Keratinocyte (primary cell): ENCODE measurements around the gene HLA-E. TPM values are rescaled to one million over a fixed set of nuclear protein-coding genes. Genes with fewer than 3 reads are reported as not detected.
"Not testable (repeated sequence)": the region's sequence is repeated elsewhere in the genome, so short reads cannot be mapped to it uniquely, and the experiment has no call there.

Experiments
- DNase-seq: peaks from one replicate; pipeline ENCODE4 v3.0.0-alpha.2; 2011; ENCODE audit warnings: low read depth, missing footprints, low spot score
- FAIRE-seq: peaks from 2 replicates; lab custom pipeline; 2011; peaks lifted over from hg19 to GRCh38; lab: Jason Lieb, UNC
- H2AFZ ChIP-seq: 2 replicates; pipeline ENCODE4 v1.6.0; 2012; ENCODE audit warnings: low read length, control low read depth, inconsistent platforms; ENCODE audit not compliant: control insufficient read depth
- H3K27ac ChIP-seq: 2 replicates; pipeline ENCODE4 v1.5.1; 2011; ENCODE audit warnings: low read length; ENCODE audit not compliant: control insufficient read depth, insufficient read depth
- H3K27me3 ChIP-seq: 3 replicates; pipeline ENCODE4 v1.6.0; 2011; ENCODE audit warnings: low read length; ENCODE audit not compliant: control insufficient read depth, insufficient read depth; ENCODE audit errors: extremely low read depth
- H3K36me3 ChIP-seq, 2 experiments: 2 replicates in 1 of 2; 3 replicates in 1 of 2; pipeline ENCODE4 v1.5.1; 2011; ENCODE audit warnings: low read length in 2 of 2, mild to moderate bottlenecking in 1 of 2; ENCODE audit not compliant: control insufficient read depth in 2 of 2, insufficient read depth in 2 of 2; ENCODE audit errors: extremely low read depth in 1 of 2
- H3K4me1 ChIP-seq: 3 replicates; pipeline ENCODE4 v1.5.1; 2011; ENCODE audit warnings: low read length; ENCODE audit not compliant: control insufficient read depth, insufficient read depth; ENCODE audit errors: extremely low read depth
- H3K4me2 ChIP-seq: 3 replicates; pipeline ENCODE4 v1.6.0; 2011; ENCODE audit warnings: low read depth, low read length; ENCODE audit not compliant: control insufficient read depth, insufficient read depth; ENCODE audit errors: extremely low read depth
- H3K4me3 ChIP-seq, 3 experiments: fragments of 200-600 bp in 1 of 3; sonication (generic) in 1 of 3; 2 replicates in 2 of 3; 3 replicates in 1 of 3; pipeline ENCODE4 v1.5.1; 2011 to 2016; ENCODE audit warnings: low read length in 3 of 3, mild to moderate bottlenecking in 3 of 3, control low read depth in 2 of 3, inconsistent platforms in 1 of 3, low read depth in 1 of 3, mixed read lengths in 1 of 3, mixed run types in 1 of 3, moderate library complexity in 1 of 3; ENCODE audit not compliant: control insufficient read depth in 2 of 3, insufficient read depth in 2 of 3; ENCODE audit errors: extremely low read depth in 1 of 3
- H3K79me2 ChIP-seq: 2 replicates; pipeline ENCODE4 v1.6.0; 2012; ENCODE audit warnings: low read length; ENCODE audit not compliant: control insufficient read depth, insufficient read depth
- H3K9ac ChIP-seq: 3 replicates; pipeline ENCODE4 v1.6.0; 2011; ENCODE audit warnings: low read length; ENCODE audit not compliant: control insufficient read depth, insufficient read depth; ENCODE audit errors: extremely low read depth
- H3K9me1 ChIP-seq: 3 replicates; pipeline ENCODE4 v1.6.0; 2011; ENCODE audit warnings: low read length; ENCODE audit not compliant: control insufficient read depth, insufficient read depth; ENCODE audit errors: extremely low read depth
- H3K9me3 ChIP-seq: 2 replicates; pipeline ENCODE4 v1.5.1; 2012; ENCODE audit warnings: low read depth, low read length; ENCODE audit not compliant: control insufficient read depth
- H4K20me1 ChIP-seq: 3 replicates; pipeline ENCODE4 v1.6.0; 2011; ENCODE audit warnings: low read length; ENCODE audit not compliant: control insufficient read depth, insufficient read depth; ENCODE audit errors: extremely low read depth
- EZH2 ChIP-seq: IDR thresholded peaks from one replicate; pipeline ENCODE4 v1.6.1; 2012; ENCODE audit warnings: inconsistent platforms, mild to moderate bottlenecking, low read length, moderate library complexity
- dilution Hi-C: fragments of 300-500 bp; cut with MboI; formaldehyde crosslinking; loops from one replicate; pipeline ENCODE4 v1.7.0; 2020; ENCODE audit warnings: low sequenced_read_pairs; ENCODE audit not compliant: extremely low pct_ligation_motif_present
- polyA plus RNA-seq, 5 experiments: library from polyadenylated mRNA; depleted of rRNA in 3 of 5; stranded (reverse) in 3 of 5; stranded (forward) in 1 of 5; unstranded in 1 of 5; fragments of >200 nt; gene quantifications; 1 replicate in 1 of 5; 2 replicates in 3 of 5; 3 replicates in 1 of 5; pipeline versions ENCODE4 v1.2.1 to v1.2.3, GENCODE V29; 2011 to 2012; ENCODE audit warnings: missing spikeins in 2 of 5, low read depth in 1 of 5, low replicate concordance in 1 of 5
- TF ChIP-seq, protein P1 (sequence below), 3 experiments: IDR thresholded peaks in 1 of 3; conservative IDR thresholded peaks in 1 of 3; optimal IDR thresholded peaks in 1 of 3; 2 replicates in 2 of 3; 3 replicates in 1 of 3; pipeline versions ENCODE3 to v1.5.1; 2011; ENCODE audit warnings: low read length in 3 of 3, mild to moderate bottlenecking in 3 of 3, moderate library complexity in 2 of 3, control low read depth in 1 of 3, inconsistent platforms in 1 of 3; ENCODE audit not compliant: insufficient read depth in 2 of 3; ENCODE audit errors: extremely low read depth in 1 of 3

HLA-E gene
- polyA plus RNA-seq, 1 donor (not counting 4 experiments of a cell fraction or from before 2014, with no cell fraction given), result 108 TPM

DNA sequence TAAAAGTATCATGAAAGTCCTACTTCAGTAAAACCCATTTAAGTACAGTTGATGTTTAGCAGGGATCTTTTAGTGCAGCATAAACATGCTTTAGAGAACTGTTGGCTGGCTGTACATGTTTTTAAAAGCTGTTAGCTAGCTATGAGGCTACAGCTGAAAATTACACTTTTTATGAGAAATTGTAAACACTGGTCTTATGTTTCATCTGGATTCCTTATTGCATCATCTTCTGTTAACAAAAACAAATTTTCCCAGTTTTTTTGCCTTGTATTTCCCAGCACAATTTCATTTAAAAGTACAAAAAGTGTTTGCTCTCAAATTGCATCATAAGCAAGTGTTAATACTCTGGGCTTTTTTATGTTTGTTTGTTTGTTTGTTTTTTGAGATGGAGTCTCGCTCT is 18.3 kb upstream of the HLA-E start:
- no peaks in the 10 kb centered on the region for H3K36me3 ChIP-seq
- H3K27me3 ChIP-seq, result peaks cover 36% of the 10 kb centered on the region
- FAIRE-seq (no peak), DNase-seq (no peak)
- dilution Hi-C loops, result no loop called here
- no peaks in the 10 kb centered on the region for H3K9me1 ChIP-seq
- H3K9ac ChIP-seq, result no peak overlapping the region
- no peak overlapping the region for H3K27ac ChIP-seq
- no peaks in the 10 kb centered on the region for H3K9me3 ChIP-seq
- TF ChIP-seq, protein P1, sequence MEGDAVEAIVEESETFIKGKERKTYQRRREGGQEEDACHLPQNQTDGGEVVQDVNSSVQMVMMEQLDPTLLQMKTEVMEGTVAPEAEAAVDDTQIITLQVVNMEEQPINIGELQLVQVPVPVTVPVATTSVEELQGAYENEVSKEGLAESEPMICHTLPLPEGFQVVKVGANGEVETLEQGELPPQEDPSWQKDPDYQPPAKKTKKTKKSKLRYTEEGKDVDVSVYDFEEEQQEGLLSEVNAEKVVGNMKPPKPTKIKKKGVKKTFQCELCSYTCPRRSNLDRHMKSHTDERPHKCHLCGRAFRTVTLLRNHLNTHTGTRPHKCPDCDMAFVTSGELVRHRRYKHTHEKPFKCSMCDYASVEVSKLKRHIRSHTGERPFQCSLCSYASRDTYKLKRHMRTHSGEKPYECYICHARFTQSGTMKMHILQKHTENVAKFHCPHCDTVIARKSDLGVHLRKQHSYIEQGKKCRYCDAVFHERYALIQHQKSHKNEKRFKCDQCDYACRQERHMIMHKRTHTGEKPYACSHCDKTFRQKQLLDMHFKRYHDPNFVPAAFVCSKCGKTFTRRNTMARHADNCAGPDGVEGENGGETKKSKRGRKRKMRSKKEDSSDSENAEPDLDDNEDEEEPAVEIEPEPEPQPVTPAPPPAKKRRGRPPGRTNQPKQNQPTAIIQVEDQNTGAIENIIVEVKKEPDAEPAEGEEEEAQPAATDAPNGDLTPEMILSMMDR (optimal IDR thresholded peaks at IDR 0.05 in 1 of 3, IDR thresholded peaks at IDR 0.05 in 1 of 3, conservative IDR thresholded peaks at IDR 0.05 in 1 of 3; ENCODE audit: extremely low read depth in 1 of 3, insufficient read depth in 2 of 3, low read length in 3 of 3), result no peak
- TF ChIP-seq EZH2, result no peak
- H3K4me2 ChIP-seq, result no peak overlapping the region
- no peak overlapping the region for H2AFZ ChIP-seq
- H4K20me1 ChIP-seq, result no peaks in the 10 kb centered on the region
- no peak overlapping the region for H3K4me3 ChIP-seq
- H3K4me1 ChIP-seq, result no peaks in the 10 kb centered on the region
- H3K79me2 ChIP-seq, result no peaks in the 10 kb centered on the region

DNA sequence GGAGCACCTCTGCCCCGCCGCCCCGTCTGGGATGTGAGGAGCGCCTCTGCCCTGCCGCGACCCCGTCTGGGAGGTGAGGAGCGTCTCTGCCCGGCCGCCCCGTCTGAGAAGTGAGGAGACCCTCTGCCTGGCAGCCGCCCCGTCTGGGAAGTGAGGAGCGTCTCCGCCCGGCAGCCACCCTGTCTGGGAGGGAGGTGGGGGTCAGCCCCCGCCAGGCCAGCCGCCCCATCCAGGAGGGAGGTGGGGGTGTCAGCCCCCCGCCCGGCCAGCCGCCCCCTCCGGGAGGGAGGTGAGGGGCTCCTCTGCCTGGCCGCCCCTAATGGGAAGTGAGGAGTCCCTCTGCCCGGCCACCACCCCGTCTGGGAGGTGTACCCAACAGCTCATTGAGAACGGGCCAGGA is 14.2 kb upstream of the HLA-E start:
- H3K4me3 ChIP-seq, H3K36me3 ChIP-seq, dilution Hi-C loops, H3K9me1 ChIP-seq, H3K4me2 ChIP-seq, H2AFZ ChIP-seq, FAIRE-seq, H3K9ac ChIP-seq, DNase-seq, H3K9me3 ChIP-seq, H4K20me1 ChIP-seq, H3K27me3 ChIP-seq, H3K4me1 ChIP-seq, H3K27ac ChIP-seq, H3K79me2 ChIP-seq: not testable (repeated sequence)

DNA sequence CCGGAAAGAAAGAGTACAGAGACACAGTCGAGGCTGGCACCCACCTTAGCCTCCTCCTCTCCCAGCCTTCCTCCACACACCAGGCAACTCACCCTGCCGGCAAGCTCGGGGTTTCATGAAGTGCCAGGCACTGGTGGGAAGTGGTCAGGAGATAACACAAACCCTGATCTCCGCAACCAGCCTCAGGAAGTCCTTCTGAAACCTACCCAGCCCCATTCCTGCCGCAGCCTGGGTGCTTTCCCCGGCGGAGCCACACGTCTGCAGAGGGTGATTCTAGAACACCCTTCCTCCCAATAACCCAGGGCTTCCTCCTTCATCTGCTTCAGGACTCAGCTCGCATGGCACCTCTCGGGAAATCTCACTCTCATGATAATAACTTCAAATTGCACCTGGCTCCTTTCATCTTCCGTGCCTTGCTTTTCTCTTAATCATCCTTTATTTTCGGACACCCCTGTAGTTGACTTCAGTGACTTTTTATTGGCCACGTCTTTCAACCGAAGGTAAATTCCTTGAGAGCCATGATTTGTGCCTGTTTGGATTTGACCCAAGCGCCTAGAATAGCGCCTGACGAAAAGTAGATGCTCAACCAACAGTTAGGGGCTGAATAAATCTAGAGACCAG is 8.7 kb upstream of the HLA-E start:
- Histone ChIP-seq H3K4me3 (peak overlapping the region in 1 of 3 experiments; percentile 30), H3K79me2 (no peaks in the 10 kb centered on the region), H2AFZ (no peak overlapping the region), H3K9me3 (no peaks in the 10 kb centered on the region), H3K27ac (no peak overlapping the region), H3K9ac (no peak overlapping the region), H3K4me1 (peaks cover 18% of the 10 kb centered on the region), H3K27me3 (peaks cover 28% of the 10 kb centered on the region), H3K4me2 (peak overlapping the region; percentile 66), H3K36me3 (no peaks in the 10 kb centered on the region), H3K9me1 (no peaks in the 10 kb centered on the region), H4K20me1 (no peaks in the 10 kb centered on the region)
- TF ChIP-seq, protein P1 (optimal IDR thresholded peaks at IDR 0.05 in 1 of 3, IDR thresholded peaks at IDR 0.05 in 1 of 3, conservative IDR thresholded peaks at IDR 0.05 in 1 of 3; ENCODE audit: extremely low read depth in 1 of 3, insufficient read depth in 2 of 3, low read length in 3 of 3), result no peak
- TF ChIP-seq EZH2, result no peak
- no peak for DNase-seq
- no peak for FAIRE-seq
- dilution Hi-C loops, result no loop called here
